Mucosa of gallbladder (tissue), 1 donor: Measurements from ENCODE around the gene ADGRD1. TPM values are rescaled to one million over a fixed set of nuclear protein-coding genes. Genes with fewer than 3 reads are reported as not detected.
A peak's percentile ranks its signal among the peaks of the same experiment; 100 is the strongest.

Experiments used
- DNase-seq: peaks from one replicate; pipeline ENCODE4 v3.0.0-alpha.2; 2020; ENCODE audit warnings: low spot score
- total RNA-seq: library from RNA; stranded (reverse); gene quantifications from one replicate; pipeline ENCODE4 v1.2.1, GENCODE V29; 2021
- donor health status: DM: no; HTN: no; CAD: no.

ADGRD1 gene
- total RNA-seq, 1 donor from 2014 or later, result 96.1 TPM

- DNase-seq, result no peak
These were observed 182.3 kb downstream of the ADGRD1 start for GRCh38 chr12:131135786-131136538.

DNA sequence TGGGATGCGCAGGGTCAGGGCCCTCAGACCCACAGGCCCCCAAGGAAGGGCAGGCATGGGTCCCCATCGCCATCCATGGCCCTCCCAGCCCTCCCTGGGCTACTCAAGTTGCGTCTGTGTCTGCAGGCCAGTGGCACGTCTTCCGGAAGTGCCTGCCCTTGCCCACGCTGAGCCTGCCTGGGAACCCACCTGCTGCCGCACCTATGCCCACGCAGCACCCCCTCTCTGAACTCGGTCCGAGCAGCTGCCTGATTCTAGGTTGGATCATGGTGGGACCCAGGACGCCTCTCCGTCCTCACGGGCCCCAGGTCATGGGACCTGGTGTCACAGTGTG, 182.8 kb downstream of the ADGRD1 start:
- DNase-seq, result no peak

DNA sequence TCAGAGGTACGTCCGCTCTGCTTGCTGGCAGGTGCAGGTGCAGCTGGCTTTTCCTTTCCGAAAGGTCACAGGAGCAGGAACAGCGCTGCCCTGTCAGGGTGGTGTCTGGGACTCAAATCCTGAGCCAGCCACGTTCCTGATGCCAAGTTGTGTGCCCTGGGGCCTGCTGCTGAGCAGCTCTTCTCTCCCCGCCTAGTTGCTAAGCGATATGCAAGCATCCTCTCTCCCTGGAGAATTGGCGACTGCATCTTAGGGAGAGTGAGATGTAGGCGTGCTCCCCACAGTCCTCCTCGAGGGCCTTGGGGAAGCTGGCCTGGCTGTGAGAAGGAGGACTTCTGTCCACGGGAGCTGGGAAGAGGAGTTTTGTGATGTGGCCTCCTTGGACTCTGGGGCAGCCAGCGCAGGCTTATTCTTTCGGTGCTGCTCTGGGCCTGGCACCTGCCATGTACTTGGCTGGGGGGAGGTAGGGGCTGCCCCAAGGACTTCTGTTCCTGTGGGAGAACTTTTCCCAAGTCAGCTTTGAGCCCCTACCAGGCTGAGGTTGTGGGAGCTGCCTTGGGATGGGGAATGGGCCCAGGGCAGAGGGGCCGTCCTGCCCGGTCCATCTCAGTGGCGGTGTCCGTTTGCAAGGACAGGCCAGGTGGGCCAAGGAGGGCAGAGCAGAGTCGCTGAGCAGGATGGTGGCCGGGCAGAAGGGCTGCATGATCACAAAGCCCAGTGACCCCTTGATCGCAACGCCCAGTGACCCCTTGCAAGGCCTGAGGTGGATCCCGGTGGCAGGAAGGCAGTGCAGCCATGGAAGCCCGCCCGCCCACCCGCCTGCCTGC, 183.5 kb downstream of the ADGRD1 start:
- DNase-seq, result no peak

GRCh38 chr12:131137836-131138637, 184.3 kb downstream of the ADGRD1 start:
- no peak for DNase-seq

DNA sequence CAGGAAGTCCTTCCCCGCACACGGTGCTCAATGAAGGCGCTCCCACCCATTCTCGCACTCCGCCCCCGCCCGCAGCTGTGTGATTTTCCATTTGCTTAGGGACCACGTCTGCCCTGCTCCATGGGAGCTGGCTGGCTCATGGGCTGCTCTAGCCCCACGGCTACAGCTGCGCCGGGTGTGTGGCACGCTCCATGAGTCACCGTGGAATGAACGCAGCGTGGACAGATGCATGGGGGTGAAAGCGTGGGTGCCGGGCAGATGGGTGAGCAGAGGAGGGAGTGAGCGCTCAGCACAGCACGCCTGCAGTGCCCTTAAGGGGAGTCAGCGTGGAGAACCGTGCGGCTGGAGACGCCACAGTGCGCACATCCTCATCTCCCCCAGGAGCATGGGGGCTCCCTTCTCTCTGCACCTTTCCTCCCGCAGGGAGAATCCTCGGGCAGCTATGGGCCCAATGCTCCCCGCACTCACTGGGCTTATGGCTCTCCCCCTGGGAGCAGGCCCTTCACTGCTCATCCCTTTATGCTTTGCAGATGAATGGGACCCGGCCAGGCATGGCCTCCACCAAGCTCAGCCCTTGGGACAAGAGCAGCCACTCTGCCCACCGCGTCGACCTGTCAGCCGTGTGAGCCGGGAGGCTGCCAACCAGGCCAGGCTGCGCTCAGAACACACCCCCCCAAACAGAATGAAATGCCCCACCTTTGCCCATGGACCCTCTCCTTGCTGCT, 185.1 kb downstream of the ADGRD1 start:
- DNase-seq, result no peak

GRCh38 chr12:131139363-131140068, 185.8 kb downstream of the ADGRD1 start:
- DNase-seq, result no peak

GRCh38 chr12:131140069-131140435, 186.3 kb downstream of the ADGRD1 start:
- DNase-seq, result no peak

GRCh38 chr12:131140697-131141096, 187.0 kb downstream of the ADGRD1 start:
- DNase-seq, result no peak

GRCh38 chr12:131141514-131141913, 187.8 kb downstream of the ADGRD1 start:
- DNase-seq, result no peak

GRCh38 chr12:131142891-131143657, 189.4 kb downstream of the ADGRD1 start:
- DNase-seq, result no peak

DNA sequence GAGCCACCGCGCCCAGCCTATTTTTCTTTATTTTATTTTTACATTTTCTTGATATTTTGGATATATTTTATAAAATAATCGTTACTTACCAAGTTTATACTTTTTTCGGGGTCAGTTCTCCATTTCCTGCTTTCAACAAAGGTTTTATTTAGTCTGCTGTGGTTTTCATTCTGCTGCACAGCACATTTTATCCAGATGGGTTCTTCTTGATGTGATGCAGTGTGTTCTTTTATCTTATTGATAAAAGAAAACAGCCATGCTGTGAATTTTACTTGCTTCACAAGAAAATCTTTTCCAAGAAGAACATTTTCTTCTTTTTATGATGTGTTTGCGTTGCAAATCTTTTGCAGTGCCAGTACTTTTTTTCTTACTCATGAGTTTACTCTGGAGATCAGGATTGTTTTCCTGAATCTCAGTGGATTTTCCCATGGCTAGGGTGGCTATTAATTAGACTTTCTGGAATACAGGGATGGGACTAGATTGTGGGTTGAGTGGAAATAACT, 192.5 kb downstream of the ADGRD1 start:
- DNase-seq, result no peak

DNA sequence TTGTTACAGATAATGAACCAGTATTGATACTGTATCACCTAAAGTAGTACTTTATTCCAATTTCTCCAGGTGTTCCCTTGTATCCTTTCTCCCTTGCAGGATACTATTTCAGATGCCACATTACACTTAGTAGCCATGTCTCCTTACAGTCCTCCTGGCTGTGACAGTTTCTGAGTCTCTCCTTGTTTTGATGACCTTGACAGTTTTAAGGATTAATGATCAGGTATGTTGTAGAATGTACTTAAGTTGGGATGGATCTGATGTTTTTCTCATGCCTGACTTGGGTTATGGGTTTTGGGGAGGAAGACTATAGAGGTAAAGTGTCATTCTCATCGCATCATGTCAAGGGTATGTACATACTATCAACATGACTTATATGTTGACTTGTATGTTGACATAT, 193.6 kb downstream of the ADGRD1 start:
- DNase-seq, result no peak

GRCh38 chr12:131147894-131148293, 194.2 kb downstream of the ADGRD1 start:
- peak; percentile 28 for DNase-seq

GRCh38 chr12:131151558-131152345, 198.0 kb downstream of the ADGRD1 start:
- no peak for DNase-seq

GRCh38 chr12:131152587-131152986, 198.9 kb downstream of the ADGRD1 start:
- DNase-seq, result no peak

- DNase-seq, result no peak
These were observed 199.3 kb downstream of the ADGRD1 start for GRCh38 chr12:131153016-131153415.

GRCh38 chr12:131153956-131154355, 200.2 kb downstream of the ADGRD1 start:
- no peak for DNase-seq

DNA sequence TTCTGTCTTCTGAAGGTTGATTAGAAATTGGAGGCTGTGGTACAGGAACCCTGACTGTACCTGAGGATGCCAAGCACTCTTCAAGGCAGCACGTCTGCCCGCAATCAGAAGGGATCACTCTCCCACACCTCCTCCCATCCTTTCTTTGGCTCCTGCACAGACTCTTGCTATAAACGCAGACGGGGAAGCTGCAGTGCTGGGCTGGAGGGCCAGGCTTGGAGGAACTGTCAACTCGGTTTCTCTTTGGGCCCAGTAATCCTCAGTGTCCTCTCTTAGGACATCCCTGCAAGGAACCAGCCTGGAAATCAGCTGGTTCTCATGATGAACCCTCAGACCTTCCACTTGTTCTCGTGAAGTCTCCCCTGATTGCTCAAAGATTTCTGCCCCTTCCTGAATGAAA, 201.4 kb downstream of the ADGRD1 start:
- no peak for DNase-seq

GRCh38 chr12:131157743-131158142, 204.0 kb downstream of the ADGRD1 start:
- no peak for DNase-seq
